GM21576 (cell line): ENCODE data around the gene PRKAA2.

ENCODE experiments used
- ATAC-seq: cut with Tn5 transposase; IDR thresholded peaks from one replicate; pipeline ENCODE4 v1.9.1; 2021; ENCODE audit warnings: mild to moderate bottlenecking, moderate library complexity; ENCODE audit not compliant: unreplicated experiment

Gene PRKAA2

DNA sequence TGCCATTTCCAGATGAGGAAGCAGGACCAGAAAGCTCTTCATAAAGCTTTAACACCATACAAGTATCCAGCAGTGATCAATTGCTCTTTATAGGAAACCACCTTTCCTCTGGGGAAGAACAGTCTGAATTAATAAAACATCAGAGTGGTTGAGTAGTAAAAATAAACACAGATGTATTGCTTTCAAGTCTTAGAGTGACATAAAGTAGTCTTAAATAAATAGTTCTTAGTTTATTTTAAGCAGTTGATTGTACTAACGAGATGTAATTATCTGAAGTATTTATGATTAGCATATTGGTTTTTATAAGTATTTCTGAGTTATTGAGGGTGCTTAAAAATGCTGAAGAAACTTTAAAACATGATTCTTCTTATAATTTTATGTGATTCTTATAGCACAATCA is 67.0 kb downstream of the PRKAA2 start:
- ATAC-seq = no peak

DNA sequence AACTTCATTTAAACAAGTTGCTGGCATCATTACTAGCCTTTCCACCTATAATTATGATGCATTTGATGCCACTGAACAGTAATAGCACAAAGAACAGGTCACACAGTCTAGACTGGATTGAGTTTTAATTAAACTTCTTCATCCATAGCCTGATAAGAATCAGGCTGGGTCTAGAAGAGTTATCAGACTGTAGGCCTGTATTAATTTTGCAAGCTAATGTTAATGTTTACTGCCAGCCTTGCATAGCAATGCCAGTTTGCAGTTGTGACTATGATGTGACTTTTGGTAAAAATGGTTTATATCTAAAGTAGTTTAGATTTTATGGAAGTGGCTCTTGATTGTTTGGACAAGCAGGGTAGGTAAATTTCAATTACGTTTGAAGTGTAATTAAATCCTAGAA is 68.0 kb downstream of the PRKAA2 start:
- no peak for ATAC-seq

DNA sequence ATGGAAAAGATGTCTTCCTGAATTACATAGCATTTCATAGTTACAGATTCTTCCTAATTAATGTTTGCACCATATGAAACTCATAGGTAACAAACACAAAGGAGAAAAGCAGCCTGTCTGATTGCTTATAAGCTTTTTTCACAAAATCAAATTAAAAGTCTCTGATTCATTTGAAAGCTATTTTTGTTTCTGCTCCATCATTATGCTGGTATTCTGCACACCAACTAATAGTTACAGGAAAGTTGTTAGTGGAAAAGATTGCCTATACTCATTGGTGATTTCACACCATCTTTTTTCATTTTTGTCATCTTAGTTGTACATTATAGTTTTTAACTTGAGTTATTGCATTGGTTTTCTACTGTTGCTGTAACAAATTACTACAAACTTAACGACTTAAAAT is 70.0 kb downstream of the PRKAA2 start:
- no peak for ATAC-seq

DNA sequence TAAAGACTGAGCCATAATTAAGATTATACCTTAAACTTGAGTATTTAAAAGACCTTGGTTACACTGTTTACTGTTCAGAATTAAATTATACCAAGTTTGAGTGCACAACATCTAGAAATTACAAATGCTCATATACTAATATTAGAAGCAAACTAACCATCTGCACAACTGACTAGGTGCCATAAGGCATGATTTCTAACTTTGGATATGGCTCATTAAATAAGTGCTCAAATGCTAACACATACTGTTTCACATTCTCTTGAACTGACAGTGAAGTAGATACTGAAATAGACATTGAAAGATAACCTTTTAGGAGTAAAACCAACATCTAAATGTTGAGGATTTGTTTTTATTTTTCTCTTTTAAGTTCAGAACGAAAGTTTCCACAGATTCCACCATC is 74.1 kb downstream of the PRKAA2 start:
- no peak for ATAC-seq

DNA sequence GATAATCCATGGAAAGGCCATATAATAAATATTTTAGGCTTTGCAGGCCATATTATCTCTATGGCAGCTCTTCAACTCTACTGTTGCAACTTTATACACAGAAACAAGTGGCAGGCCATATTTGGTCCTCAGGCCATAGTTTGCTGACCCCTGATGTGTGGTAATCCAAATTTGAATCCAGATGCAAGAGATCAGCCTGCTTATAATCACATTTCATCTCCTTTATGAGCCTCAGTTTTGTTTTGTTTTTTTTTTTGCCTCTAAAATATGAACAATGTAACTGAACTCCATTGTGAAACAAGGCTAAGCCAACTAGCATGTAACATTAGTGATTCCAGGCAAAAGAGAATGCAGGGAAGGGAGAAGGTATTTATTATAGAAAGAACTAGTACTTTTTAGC is 81.6 kb downstream of the PRKAA2 start:
- no peak for ATAC-seq

DNA sequence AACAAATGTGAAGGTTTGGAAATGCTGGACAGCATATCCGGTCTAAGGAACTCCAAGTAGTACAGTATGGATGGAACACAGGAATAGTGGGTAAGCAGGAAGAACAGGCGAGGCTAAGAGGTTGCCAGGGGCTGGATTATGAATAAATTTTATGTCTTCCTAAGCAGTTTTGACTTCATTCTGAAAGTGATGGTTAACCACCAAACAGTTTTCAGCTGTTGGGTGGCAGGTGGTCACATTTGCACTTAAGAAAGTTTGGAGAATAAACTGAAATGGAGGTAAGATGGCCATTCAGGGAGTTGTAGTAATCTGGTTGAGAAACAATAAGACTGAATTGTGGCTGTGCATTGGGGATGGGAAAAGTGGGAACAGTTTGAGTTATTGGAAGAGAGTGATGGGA is 83.8 kb downstream of the PRKAA2 start:
- ATAC-seq = no peak

DNA sequence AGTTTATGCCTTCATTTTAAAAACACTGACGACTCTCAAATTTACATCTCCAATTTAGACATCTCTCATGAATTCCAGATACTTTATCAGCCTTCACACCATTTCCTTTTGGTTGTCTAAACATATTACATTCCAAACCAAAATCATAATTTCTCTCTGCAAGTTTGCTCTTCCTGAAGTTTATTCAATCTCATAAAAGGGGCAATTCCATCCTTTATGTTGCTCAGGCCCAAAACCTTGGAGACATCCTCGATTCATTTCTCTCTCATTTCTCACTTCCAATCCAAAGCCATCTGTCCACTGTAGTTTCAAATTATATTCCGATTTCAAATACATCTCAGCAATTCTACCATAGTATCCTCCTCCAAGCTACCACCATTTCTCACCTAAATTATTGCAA is 100.1 kb downstream of the PRKAA2 start:
- ATAC-seq = no peak

DNA sequence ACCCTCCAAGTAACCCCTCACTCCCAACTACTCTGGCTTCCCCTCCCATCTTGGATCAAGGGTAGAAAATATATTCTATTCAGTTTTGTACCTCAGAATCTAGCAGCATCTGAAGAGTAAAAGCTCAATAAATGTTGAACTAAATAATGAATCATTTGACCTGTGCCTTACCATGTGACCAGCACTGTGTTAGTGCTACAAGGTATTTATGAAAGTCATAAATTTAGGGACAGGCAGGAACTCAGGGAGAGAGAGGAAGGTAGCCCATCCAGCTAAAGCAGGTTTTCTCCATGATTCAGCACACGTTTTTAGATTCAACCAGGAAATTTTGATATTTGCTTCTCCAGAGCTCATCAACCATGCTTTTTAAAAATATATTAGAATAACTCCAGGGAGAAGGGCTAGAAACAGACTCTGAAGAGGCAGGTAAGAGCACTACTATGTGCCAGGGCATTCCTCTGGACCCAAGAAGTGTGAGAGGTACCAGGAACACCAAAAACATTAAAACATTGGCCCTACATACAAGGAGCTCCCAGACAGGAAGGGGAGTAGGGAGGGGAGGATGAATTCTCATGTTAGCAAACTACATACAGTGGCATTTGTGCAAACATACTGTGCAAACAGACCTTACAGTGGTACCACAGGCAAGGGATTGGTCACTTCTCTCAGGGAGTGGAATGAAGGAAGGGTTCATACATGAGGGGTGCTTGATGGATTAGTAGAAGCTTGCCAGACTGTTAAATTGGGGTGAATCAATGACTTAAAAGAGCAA is 109.8 kb downstream of the PRKAA2 start:
- no peak for ATAC-seq

DNA sequence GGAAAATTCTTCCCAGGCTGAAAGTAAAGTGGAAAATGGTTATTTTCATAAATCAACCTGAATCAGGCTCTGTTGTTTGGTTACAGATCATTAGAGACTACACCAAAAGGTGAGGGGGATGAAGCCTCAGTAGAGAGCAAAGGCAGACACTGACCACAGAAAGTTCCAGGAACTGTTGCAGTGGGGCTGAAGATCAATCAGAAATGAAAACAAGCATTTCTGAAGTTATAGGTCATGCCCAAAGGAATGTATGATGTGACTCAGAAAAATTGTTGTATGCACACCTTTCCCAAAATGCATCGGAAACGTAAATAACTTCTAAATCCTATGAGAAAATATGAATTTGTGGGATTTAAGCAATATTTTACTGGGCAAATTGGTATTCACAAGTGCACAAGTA is 110.8 kb downstream of the PRKAA2 start:
- ATAC-seq = no peak

DNA sequence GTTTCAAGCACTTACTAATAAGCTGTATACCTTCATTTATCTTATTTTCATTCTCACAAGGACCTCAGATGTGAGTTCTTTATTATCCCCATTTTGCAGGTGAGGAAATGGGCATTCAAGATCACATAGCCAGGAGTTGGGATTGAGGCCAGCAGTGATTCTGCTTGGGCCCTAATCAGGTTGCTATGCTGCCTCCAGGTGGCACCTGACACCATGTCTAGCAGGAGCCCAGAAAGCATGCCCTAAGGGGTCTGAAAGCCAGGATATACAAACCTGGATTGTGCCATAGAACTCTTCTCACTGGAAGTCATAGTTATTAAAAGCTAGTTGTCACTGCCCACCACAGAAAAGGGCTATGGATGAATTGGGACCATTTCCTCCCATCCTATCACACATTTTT is 113.0 kb downstream of the PRKAA2 start:
- ATAC-seq = no peak

DNA sequence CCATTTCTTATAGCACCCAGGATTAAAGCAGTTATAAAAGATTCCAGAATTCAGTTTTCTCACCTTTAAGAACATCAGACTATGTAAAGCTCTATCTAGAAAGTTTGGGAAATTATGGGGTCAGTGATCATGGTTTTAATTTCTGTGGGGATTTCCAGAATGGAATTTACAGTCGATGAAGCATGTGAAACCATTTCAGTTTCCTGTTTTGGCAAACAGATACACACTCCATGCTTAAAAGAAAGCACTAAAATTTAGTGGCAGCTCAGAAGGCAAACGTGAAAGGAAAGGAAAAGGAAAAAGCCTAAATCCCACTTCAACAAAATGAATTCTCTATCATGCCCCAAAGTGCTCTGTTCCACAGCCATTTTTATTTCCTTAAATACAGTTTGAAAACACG is 113.7 kb downstream of the PRKAA2 start:
- ATAC-seq = no peak
